K562 (cell line): Measurements from ENCODE around the gene PODXL2.

Experiments used
- C11orf30 ChIP-seq: fragments of 450-650 bp; IDR thresholded peaks from 2 replicates; pipeline ENCODE4 v1.6.1; 2016; ENCODE audit warnings: low read depth, mild to moderate bottlenecking
- CBX2 ChIP-seq: fragments of 200-600 bp; sonication (generic); IDR thresholded peaks from one replicate; pipeline ENCODE4 v1.6.1; 2012; ENCODE audit warnings: mild to moderate bottlenecking, low read length, inconsistent platforms; ENCODE audit not compliant: insufficient read depth, poor library complexity, severe bottlenecking
- CEBPB ChIP-seq: fragments of 450-650 bp; IDR thresholded peaks from 2 replicates; pipeline ENCODE4 v1.6.1; 2016; ENCODE audit warnings: missing genetic modification characterization, missing compliant biosample characterization
- EP300 ChIP-seq: IDR thresholded peaks from 2 replicates; pipeline ENCODE4 v1.6.1; 2012; ENCODE audit warnings: low read length, improper control_type of control experiment
- FOXM1 ChIP-seq, 2 experiments: fragments of 450-650 bp in 1 of 2; sonication (generic) in 1 of 2; formaldehyde crosslinking in 1 of 2; IDR thresholded peaks; 2 replicates each; pipeline versions ENCODE4 v1.6.1 to v1.9.0; 2017 to 2022; ENCODE audit warnings: low read depth in 2 of 2, mild to moderate bottlenecking in 2 of 2, missing genetic modification reagents in 1 of 2, moderate library complexity in 1 of 2
- ZNF121 ChIP-seq: sonication (generic); formaldehyde crosslinking; conservative IDR thresholded peaks from 2 replicates; pipeline ENCODE4 v1.8.0; 2022; ENCODE audit warnings: missing genetic modification reagents
- ZNF124 ChIP-seq: sonication (generic); formaldehyde crosslinking; IDR thresholded peaks from 2 replicates; pipeline ENCODE4 v1.8.1; 2022; ENCODE audit warnings: missing genetic modification reagents
- ZNF644 ChIP-seq: fragments of 200-800 bp; sonication (Bioruptor generic); IDR thresholded peaks from 2 replicates; pipeline ENCODE4 v1.6.1; 2016; ENCODE audit warnings: low read depth, missing genetic modification characterization, missing compliant biosample characterization
- TF ChIP-seq, protein P1 (sequence below), 3 experiments: IDR thresholded peaks in 2 of 3; conservative IDR thresholded peaks in 1 of 3; 2 replicates each; pipeline ENCODE4 v1.5.1; 2011 to 2012; ENCODE audit warnings: low read length in 3 of 3, mild to moderate bottlenecking in 3 of 3, control low read depth in 2 of 3, improper control_type of control experiment in 1 of 3, inconsistent platforms in 1 of 3, low read depth in 1 of 3, mixed read lengths in 1 of 3, moderate library complexity in 1 of 3; ENCODE audit not compliant: insufficient read depth in 2 of 3
- TF ChIP-seq, protein P2 (sequence below): sonication (generic); formaldehyde crosslinking; IDR thresholded peaks from 2 replicates; pipeline ENCODE4 v1.9.0; 2022; ENCODE audit warnings: mild to moderate bottlenecking, missing genetic modification reagents
- TF ChIP-seq, protein P3 (sequence below): conservative IDR thresholded peaks from 2 replicates; pipeline ENCODE4 v1.6.1; 2011; ENCODE audit warnings: low read depth, mild to moderate bottlenecking, low read length; ENCODE audit not compliant: control insufficient read depth
- TF ChIP-seq, protein P4 (sequence below), 2 experiments: fragments of 450-650 bp in 1 of 2; IDR thresholded peaks; 2 replicates each; pipeline ENCODE4 v1.6.1; 2011 to 2017; ENCODE audit warnings: low read depth in 2 of 2, antibody characterized with exemption in 1 of 2, borderline replicate concordance in 1 of 2, low read length in 1 of 2, mild to moderate bottlenecking in 1 of 2, mixed read lengths in 1 of 2; ENCODE audit not compliant: control insufficient read depth in 1 of 2

DNA sequence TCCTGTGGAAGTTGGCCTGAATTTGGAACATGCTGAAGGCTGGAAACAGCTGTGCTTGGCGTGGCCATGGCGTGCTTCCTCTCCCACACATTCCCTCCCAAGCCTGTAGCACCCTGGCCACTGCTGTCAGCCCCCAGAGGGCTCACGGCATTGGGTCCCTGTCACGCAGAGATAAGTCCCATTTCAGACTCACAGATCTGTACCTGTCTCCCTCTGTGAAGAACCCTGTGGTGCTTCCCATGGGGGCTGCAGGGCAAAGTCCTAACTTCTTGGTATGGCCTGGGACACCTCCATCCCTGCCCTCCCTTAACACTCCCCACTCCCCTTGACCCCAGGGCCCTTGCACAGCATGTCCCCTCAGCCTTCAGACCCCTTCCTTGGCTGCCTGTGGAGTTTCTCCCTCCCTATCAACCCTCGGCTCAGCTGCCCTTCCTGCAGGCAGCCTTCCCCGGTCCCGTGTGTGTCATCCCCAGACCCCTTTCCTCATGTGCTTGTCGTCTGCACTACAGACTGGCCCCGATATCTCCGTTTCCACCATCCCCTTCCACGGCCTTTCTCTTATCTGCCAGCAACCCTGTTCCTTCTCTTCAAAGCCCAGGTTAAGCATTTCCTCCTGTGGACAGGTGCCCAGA, 72.4 kb downstream of the PODXL2 start:
- TF ChIP-seq ZNF121 (CRISPR knock-in tag): no peak
- TF ChIP-seq EP300: no peak
- no peak for TF ChIP-seq FOXM1 (IDR thresholded peaks at IDR 0.05; ENCODE audit: low read depth)
- TF ChIP-seq FOXM1 (CRISPR knock-in tag; IDR thresholded peaks at IDR 0.05; ENCODE audit: low read depth): no peak
- TF ChIP-seq CBX2: no peak
- TF ChIP-seq, protein P1, sequence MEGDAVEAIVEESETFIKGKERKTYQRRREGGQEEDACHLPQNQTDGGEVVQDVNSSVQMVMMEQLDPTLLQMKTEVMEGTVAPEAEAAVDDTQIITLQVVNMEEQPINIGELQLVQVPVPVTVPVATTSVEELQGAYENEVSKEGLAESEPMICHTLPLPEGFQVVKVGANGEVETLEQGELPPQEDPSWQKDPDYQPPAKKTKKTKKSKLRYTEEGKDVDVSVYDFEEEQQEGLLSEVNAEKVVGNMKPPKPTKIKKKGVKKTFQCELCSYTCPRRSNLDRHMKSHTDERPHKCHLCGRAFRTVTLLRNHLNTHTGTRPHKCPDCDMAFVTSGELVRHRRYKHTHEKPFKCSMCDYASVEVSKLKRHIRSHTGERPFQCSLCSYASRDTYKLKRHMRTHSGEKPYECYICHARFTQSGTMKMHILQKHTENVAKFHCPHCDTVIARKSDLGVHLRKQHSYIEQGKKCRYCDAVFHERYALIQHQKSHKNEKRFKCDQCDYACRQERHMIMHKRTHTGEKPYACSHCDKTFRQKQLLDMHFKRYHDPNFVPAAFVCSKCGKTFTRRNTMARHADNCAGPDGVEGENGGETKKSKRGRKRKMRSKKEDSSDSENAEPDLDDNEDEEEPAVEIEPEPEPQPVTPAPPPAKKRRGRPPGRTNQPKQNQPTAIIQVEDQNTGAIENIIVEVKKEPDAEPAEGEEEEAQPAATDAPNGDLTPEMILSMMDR (IDR thresholded peaks at IDR 0.05 in 2 of 3, conservative IDR thresholded peaks at IDR 0.05 in 1 of 3; ENCODE audit: insufficient read depth in 2 of 3, low read depth in 1 of 3, low read length in 3 of 3): no peak
- TF ChIP-seq ZNF124 (CRISPR knock-in tag): no peak
- TF ChIP-seq CEBPB (tag): no peak
- TF ChIP-seq, protein P2, sequence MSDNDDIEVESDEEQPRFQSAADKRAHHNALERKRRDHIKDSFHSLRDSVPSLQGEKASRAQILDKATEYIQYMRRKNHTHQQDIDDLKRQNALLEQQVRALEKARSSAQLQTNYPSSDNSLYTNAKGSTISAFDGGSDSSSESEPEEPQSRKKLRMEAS (CRISPR knock-in tag): no peak
- TF ChIP-seq, protein P3, sequence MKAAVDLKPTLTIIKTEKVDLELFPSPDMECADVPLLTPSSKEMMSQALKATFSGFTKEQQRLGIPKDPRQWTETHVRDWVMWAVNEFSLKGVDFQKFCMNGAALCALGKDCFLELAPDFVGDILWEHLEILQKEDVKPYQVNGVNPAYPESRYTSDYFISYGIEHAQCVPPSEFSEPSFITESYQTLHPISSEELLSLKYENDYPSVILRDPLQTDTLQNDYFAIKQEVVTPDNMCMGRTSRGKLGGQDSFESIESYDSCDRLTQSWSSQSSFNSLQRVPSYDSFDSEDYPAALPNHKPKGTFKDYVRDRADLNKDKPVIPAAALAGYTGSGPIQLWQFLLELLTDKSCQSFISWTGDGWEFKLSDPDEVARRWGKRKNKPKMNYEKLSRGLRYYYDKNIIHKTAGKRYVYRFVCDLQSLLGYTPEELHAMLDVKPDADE: no peak
- no peak for TF ChIP-seq ZNF644 (tag)
- no peak for TF ChIP-seq C11orf30
- TF ChIP-seq, protein P4, sequence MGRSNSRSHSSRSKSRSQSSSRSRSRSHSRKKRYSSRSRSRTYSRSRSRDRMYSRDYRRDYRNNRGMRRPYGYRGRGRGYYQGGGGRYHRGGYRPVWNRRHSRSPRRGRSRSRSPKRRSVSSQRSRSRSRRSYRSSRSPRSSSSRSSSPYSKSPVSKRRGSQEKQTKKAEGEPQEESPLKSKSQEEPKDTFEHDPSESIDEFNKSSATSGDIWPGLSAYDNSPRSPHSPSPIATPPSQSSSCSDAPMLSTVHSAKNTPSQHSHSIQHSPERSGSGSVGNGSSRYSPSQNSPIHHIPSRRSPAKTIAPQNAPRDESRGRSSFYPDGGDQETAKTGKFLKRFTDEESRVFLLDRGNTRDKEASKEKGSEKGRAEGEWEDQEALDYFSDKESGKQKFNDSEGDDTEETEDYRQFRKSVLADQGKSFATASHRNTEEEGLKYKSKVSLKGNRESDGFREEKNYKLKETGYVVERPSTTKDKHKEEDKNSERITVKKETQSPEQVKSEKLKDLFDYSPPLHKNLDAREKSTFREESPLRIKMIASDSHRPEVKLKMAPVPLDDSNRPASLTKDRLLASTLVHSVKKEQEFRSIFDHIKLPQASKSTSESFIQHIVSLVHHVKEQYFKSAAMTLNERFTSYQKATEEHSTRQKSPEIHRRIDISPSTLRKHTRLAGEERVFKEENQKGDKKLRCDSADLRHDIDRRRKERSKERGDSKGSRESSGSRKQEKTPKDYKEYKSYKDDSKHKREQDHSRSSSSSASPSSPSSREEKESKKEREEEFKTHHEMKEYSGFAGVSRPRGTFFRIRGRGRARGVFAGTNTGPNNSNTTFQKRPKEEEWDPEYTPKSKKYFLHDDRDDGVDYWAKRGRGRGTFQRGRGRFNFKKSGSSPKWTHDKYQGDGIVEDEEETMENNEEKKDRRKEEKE (IDR thresholded peaks at IDR 0.05; ENCODE audit: borderline replicate concordance in 1 of 2, control insufficient read depth in 1 of 2, low read depth in 2 of 2, low read length in 1 of 2): no peak
